Parathyroid adenoma (tissue), 2 donors: ENCODE results near the gene FRMPD2.

Experiments
- H2AFZ ChIP-seq: fragments of 300-600 bp; sonication (generic); one replicate; pipeline ENCODE4 v1.7.0; 2017; ENCODE audit warnings: antibody characterized with exemption, mild to moderate bottlenecking
- H3K27ac ChIP-seq: fragments of 300-600 bp; sonication (generic); one replicate; pipeline ENCODE4 v1.7.0; 2017
- H3K27me3 ChIP-seq: fragments of 300-600 bp; sonication (generic); one replicate; pipeline ENCODE4 v1.7.0; 2017; ENCODE audit warnings: low read length; ENCODE audit not compliant: control insufficient read depth, insufficient read depth
- H3K36me3 ChIP-seq: fragments of 300-600 bp; sonication (generic); one replicate; pipeline ENCODE4 v1.7.0; 2017; ENCODE audit warnings: low read length; ENCODE audit not compliant: control insufficient read depth, insufficient read depth
- H3K4me1 ChIP-seq: fragments of 300-600 bp; sonication (generic); one replicate; pipeline ENCODE4 v1.7.0; 2017; ENCODE audit warnings: control low read depth
- H3K4me2 ChIP-seq: fragments of 300-600 bp; sonication (generic); one replicate; pipeline ENCODE4 v1.7.0; 2017; ENCODE audit warnings: low read length
- H3K4me3 ChIP-seq: fragments of 300-600 bp; sonication (generic); one replicate; pipeline ENCODE4 v1.7.0; 2017; ENCODE audit warnings: low read depth, low read length
- H3K79me2 ChIP-seq: fragments of 300-600 bp; sonication (generic); one replicate; pipeline ENCODE4 v1.7.0; 2017; ENCODE audit warnings: control low read depth
- H3K9ac ChIP-seq: fragments of 300-600 bp; sonication (generic); one replicate; pipeline ENCODE4 v1.7.0; 2017; ENCODE audit warnings: mild to moderate bottlenecking
- H3K9me3 ChIP-seq: fragments of 300-600 bp; sonication (generic); one replicate; pipeline ENCODE4 v1.7.0; 2017; ENCODE audit warnings: low read length; ENCODE audit not compliant: control insufficient read depth
- CTCF ChIP-seq: fragments of 300-600 bp; sonication (generic); IDR thresholded peaks from one replicate; pipeline ENCODE4 v1.7.0; 2017; ENCODE audit warnings: antibody characterized with exemption, mild to moderate bottlenecking
- donor health status: primary hyperparathyroidism.

FRMPD2 gene

GRCh38 chr10:48206482-48207250 is 67.8 kb downstream of the FRMPD2 start:
- Histone ChIP-seq H3K9ac (no peak overlapping the region), H3K27me3 (no peaks in the 10 kb centered on the region), H3K4me1 (no peaks in the 10 kb centered on the region), H3K27ac (no peak overlapping the region), H3K4me3 (no peak overlapping the region), H3K9me3 (no peaks in the 10 kb centered on the region), H2AFZ (no peak overlapping the region), H3K4me2 (no peak overlapping the region), H3K79me2 (no peaks in the 10 kb centered on the region), H3K36me3 (no peaks in the 10 kb centered on the region)
- TF ChIP-seq CTCF, result no peak

- Histone ChIP-seq H3K9ac (no peak overlapping the region), H3K27ac (no peak overlapping the region), H3K79me2 (no peaks in the 10 kb centered on the region), H3K4me2 (no peak overlapping the region), H3K4me3 (no peak overlapping the region), H3K9me3 (no peaks in the 10 kb centered on the region), H3K36me3 (no peaks in the 10 kb centered on the region), H3K27me3 (no peaks in the 10 kb centered on the region), H2AFZ (no peak overlapping the region), H3K4me1 (no peaks in the 10 kb centered on the region)
- no peak for TF ChIP-seq CTCF
Observed at GRCh38 chr10:48205918-48206317, 68.6 kb downstream of the FRMPD2 start.

- TF ChIP-seq CTCF, result no peak
- no peaks in the 10 kb centered on the region for H3K27me3 ChIP-seq
- H3K4me2 ChIP-seq, result no peak overlapping the region
- no peak overlapping the region for H3K27ac ChIP-seq
- no peak overlapping the region for H2AFZ ChIP-seq
- H3K4me3 ChIP-seq, result no peak overlapping the region
- H3K79me2 ChIP-seq, result no peaks in the 10 kb centered on the region
- H3K36me3 ChIP-seq, result no peaks in the 10 kb centered on the region
- no peak overlapping the region for H3K9ac ChIP-seq
- no peaks in the 10 kb centered on the region for H3K9me3 ChIP-seq
- no peaks in the 10 kb centered on the region for H3K4me1 ChIP-seq
Observed at GRCh38 chr10:48199580-48200377, 74.7 kb downstream of the FRMPD2 start.

- no peaks in the 10 kb centered on the region for H3K27me3 ChIP-seq
- no peak overlapping the region for H3K27ac ChIP-seq
- TF ChIP-seq CTCF, result no peak
- no peaks in the 10 kb centered on the region for H3K4me1 ChIP-seq
- H3K4me2 ChIP-seq, result no peak overlapping the region
- no peaks in the 10 kb centered on the region for H3K79me2 ChIP-seq
- no peaks in the 10 kb centered on the region for H3K36me3 ChIP-seq
- H2AFZ ChIP-seq, result no peak overlapping the region
- H3K4me3 ChIP-seq, result no peak overlapping the region
- no peaks in the 10 kb centered on the region for H3K9me3 ChIP-seq
- H3K9ac ChIP-seq, result no peak overlapping the region
Observed at GRCh38 chr10:48197236-48197899, 77.1 kb downstream of the FRMPD2 start.
